ENCODE data around the gene BCL11A. TPM values are rescaled to one million over a fixed set of nuclear protein-coding genes. Genes with fewer than 3 reads are reported as not detected.

Gene BCL11A
- total RNA-seq, 1 experiment from 2014 or later = 1.3 TPM

DNA sequence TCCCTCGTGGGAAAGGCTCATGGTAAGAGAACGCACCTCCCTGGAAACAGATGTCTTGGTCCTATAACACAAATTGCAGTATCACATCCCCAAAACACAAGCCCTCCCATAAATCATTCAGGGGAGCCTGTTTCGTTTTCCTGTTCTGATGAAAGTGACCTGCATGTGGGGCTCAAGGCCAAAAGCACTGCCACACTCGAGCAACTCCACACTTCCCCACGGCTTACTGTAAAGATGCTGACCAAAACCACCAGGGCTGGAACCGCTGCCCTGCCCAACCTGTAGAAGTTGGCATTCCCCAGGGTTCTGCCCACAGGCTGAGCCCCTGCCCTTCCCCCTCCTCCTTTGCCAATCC lies 139.7 kb downstream of the BCL11A start:
- Histone ChIP-seq H3K4me1 (ENCODE audit: insufficient read depth, low read length, poor library complexity, severe bottlenecking) (no peaks in the 10 kb centered on the region), H3K27ac (ENCODE audit: low read depth, low read length, poor library complexity, severe bottlenecking) (no peak overlapping the region), H3K9me3 (ENCODE audit: low read depth, low read length, poor library complexity, severe bottlenecking) (no peaks in the 10 kb centered on the region), H3K27me3 (replicated peaks; ENCODE audit: insufficient read depth, low read depth, low read length, poor library complexity) (peaks cover 22% of the 10 kb centered on the region), H3K4me3 (ENCODE audit: low read depth, low read length, poor library complexity, severe bottlenecking) (no peak overlapping the region), H3K36me3 (ENCODE audit: insufficient read depth, low read length, poor library complexity, severe bottlenecking) (no peaks in the 10 kb centered on the region)
- intact Hi-C loops (cut with micrococcal nuclease; ENCODE audit: unreplicated experiment) = no loop called here
- TF ChIP-seq, protein P1, sequence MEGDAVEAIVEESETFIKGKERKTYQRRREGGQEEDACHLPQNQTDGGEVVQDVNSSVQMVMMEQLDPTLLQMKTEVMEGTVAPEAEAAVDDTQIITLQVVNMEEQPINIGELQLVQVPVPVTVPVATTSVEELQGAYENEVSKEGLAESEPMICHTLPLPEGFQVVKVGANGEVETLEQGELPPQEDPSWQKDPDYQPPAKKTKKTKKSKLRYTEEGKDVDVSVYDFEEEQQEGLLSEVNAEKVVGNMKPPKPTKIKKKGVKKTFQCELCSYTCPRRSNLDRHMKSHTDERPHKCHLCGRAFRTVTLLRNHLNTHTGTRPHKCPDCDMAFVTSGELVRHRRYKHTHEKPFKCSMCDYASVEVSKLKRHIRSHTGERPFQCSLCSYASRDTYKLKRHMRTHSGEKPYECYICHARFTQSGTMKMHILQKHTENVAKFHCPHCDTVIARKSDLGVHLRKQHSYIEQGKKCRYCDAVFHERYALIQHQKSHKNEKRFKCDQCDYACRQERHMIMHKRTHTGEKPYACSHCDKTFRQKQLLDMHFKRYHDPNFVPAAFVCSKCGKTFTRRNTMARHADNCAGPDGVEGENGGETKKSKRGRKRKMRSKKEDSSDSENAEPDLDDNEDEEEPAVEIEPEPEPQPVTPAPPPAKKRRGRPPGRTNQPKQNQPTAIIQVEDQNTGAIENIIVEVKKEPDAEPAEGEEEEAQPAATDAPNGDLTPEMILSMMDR (conservative IDR thresholded peaks at IDR 0.05; ENCODE audit: low read depth, low read length) = no peak
- no peak for DNase-seq (ENCODE audit: low spot score)
- no TSS peak for BruUV-seq (replicated peaks)
- POLR2A ChIA-PET (ENCODE audit: low non-redundant PET) = no interaction called here
- CTCF ChIA-PET = no interaction called here

DNA sequence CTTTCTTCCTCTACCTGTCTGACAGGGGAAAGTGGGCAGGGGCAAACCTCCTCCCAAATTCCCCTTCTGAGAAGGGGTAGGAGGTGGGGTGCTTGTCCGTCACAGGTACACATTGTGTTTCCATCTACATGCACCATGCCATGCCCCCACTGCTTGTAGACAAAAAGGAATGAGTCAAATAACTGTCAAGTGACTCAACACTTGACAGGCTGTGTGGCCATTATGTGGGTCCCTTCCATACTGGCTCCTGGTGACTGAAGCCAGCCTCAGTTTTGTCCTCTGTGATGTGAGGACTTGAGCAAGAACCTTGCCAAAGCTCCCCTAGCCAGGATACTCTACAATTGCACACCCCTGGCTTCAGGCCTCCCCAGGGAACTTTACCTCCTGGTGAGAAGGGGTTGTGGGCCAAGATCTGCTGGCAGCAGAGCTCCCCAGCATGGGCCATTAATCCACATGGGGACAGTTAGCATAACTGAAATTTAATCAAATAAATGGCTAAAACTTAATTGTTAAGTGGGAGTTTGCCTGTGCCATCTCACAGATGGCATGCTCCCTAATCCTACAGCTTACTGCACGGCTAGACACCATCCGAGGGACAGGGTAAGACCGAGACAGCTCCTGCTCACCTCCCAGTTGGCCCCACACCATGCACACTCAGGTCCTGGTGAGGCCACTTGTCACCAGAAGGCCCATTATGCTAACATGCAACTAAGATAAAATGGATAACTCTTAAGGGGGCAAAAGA lies 140.2 kb downstream of the BCL11A start:
- no peak for TF ChIP-seq EZH2 (IDR thresholded peaks at IDR 0.05; ENCODE audit: borderline replicate concordance, low read depth, low read length, poor library complexity, severe bottlenecking)
- TF ChIP-seq, protein P1 (conservative IDR thresholded peaks at IDR 0.05; ENCODE audit: low read depth, low read length) = no peak
- intact Hi-C loops (cut with micrococcal nuclease; ENCODE audit: unreplicated experiment) = no loop called here
- DNase-seq (ENCODE audit: low spot score) = no peak

GRCh38 chr2:60412620-60413019 lies 140.8 kb downstream of the BCL11A start:
- TF ChIP-seq, protein P1 (conservative IDR thresholded peaks at IDR 0.05; ENCODE audit: low read depth, low read length) = no peak
- no peak for TF ChIP-seq EZH2 (IDR thresholded peaks at IDR 0.05; ENCODE audit: borderline replicate concordance, low read depth, low read length, poor library complexity, severe bottlenecking)
- Histone ChIP-seq H3K4me3 (ENCODE audit: low read depth, low read length, poor library complexity, severe bottlenecking) (no peak overlapping the region), H3K27me3 (replicated peaks; ENCODE audit: insufficient read depth, low read depth, low read length, poor library complexity) (peaks cover 31% of the 10 kb centered on the region), H3K4me1 (ENCODE audit: insufficient read depth, low read length, poor library complexity, severe bottlenecking) (no peaks in the 10 kb centered on the region), H3K27ac (ENCODE audit: low read depth, low read length, poor library complexity, severe bottlenecking) (no peak overlapping the region), H3K36me3 (ENCODE audit: insufficient read depth, low read length, poor library complexity, severe bottlenecking) (no peaks in the 10 kb centered on the region), H3K9me3 (ENCODE audit: low read depth, low read length, poor library complexity, severe bottlenecking) (no peaks in the 10 kb centered on the region)
- no peak for DNase-seq (ENCODE audit: low spot score)
- intact Hi-C loops (cut with micrococcal nuclease; ENCODE audit: unreplicated experiment) = no loop called here
- CTCF ChIA-PET = no interaction called here
- POLR2A ChIA-PET (ENCODE audit: low non-redundant PET) = no interaction called here
- BruUV-seq (replicated peaks) = no TSS peak

More for the DNA sequence above, 140.2 kb downstream of the BCL11A start:
- no peak overlapping the region for H3K27ac ChIP-seq (ENCODE audit: low read depth, low read length, poor library complexity, severe bottlenecking)
- no peaks in the 10 kb centered on the region for H3K36me3 ChIP-seq (ENCODE audit: insufficient read depth, low read length, poor library complexity, severe bottlenecking)
- no peaks in the 10 kb centered on the region for H3K4me1 ChIP-seq (ENCODE audit: insufficient read depth, low read length, poor library complexity, severe bottlenecking)
- POLR2A ChIA-PET (ENCODE audit: low non-redundant PET) = no interaction called here
- CTCF ChIA-PET = no interaction called here
- H3K27me3 ChIP-seq (replicated peaks; ENCODE audit: insufficient read depth, low read depth, low read length, poor library complexity) = peaks cover 28% of the 10 kb centered on the region
- no TSS peak for BruUV-seq (replicated peaks)
- H3K4me3 ChIP-seq (ENCODE audit: low read depth, low read length, poor library complexity, severe bottlenecking) = no peak overlapping the region
- H3K9me3 ChIP-seq (ENCODE audit: low read depth, low read length, poor library complexity, severe bottlenecking) = no peaks in the 10 kb centered on the region

Measured in A673 (cell line).